OCI-M1 (cell line): ENCODE data around the gene ELMO1.

Experiments
- DNase-seq: peaks from one replicate; lab custom pipeline; 2025; lab: John Stamatoyannopoulos, UW

Gene ELMO1

GRCh38 chr7:37448636-37449361 is at the start of gene ELMO1:
ELMO1 (minus strand) TSS chr7:37448864; CDS start chr7:37342690, 106,174 bp downstream.
- peak; percentile 81 for DNase-seq

GRCh38 chr7:37497576-37497975 is 48.9 kb upstream of the ELMO1 start:
- no peak for DNase-seq

- DNase-seq: peak; percentile 49
These were observed 47.0 kb upstream of the ELMO1 start for GRCh38 chr7:37495574-37496184.

- peak; percentile 8 for DNase-seq
These were observed 46.3 kb upstream of the ELMO1 start for GRCh38 chr7:37494926-37495325.

- DNase-seq: no peak
These were observed 45.1 kb upstream of the ELMO1 start for GRCh38 chr7:37493810-37494209.

- DNase-seq: no peak
These were observed 44.5 kb upstream of the ELMO1 start for GRCh38 chr7:37493123-37493522.

GRCh38 chr7:37491919-37492694 is 43.4 kb upstream of the ELMO1 start:
- DNase-seq: no peak

- DNase-seq: no peak
These were observed 41.0 kb upstream of the ELMO1 start for GRCh38 chr7:37489703-37490102.

- DNase-seq: peak; percentile 1
These were observed 39.6 kb upstream of the ELMO1 start for GRCh38 chr7:37488163-37488764.

GRCh38 chr7:37484426-37485073 is 35.9 kb upstream of the ELMO1 start:
- no peak for DNase-seq

GRCh38 chr7:37483627-37484026 is 35.0 kb upstream of the ELMO1 start:
- no peak for DNase-seq

- no peak for DNase-seq
These were observed 34.3 kb upstream of the ELMO1 start for GRCh38 chr7:37482953-37483352.

GRCh38 chr7:37482505-37482904 is 33.8 kb upstream of the ELMO1 start:
- no peak for DNase-seq

GRCh38 chr7:37481722-37482288 is 33.1 kb upstream of the ELMO1 start:
- no peak for DNase-seq

- DNase-seq: no peak
These were observed 32.5 kb upstream of the ELMO1 start for GRCh38 chr7:37481154-37481553.

- DNase-seq: peak; percentile 20
These were observed 31.7 kb upstream of the ELMO1 start for GRCh38 chr7:37480041-37481031.

- no peak for DNase-seq
These were observed 28.3 kb upstream of the ELMO1 start for GRCh38 chr7:37476881-37477450.

GRCh38 chr7:37476428-37476827 is 27.8 kb upstream of the ELMO1 start:
- no peak for DNase-seq

- no peak for DNase-seq
These were observed 27.0 kb upstream of the ELMO1 start for GRCh38 chr7:37475646-37476045.

GRCh38 chr7:37471619-37472018 is 23.0 kb upstream of the ELMO1 start:
- DNase-seq: no peak
